GM12865 (cell line): ENCODE results near the gene CUL7.

Source experiments
- DNase-seq: peaks from one replicate; pipeline ENCODE4 v3.0.0; 2010; ENCODE audit warnings: low read depth
- H3K4me3 ChIP-seq: 2 replicates; pipeline ENCODE4 v1.5.1; 2011; ENCODE audit warnings: mild to moderate bottlenecking, low read depth, low read length, control low read depth
- CTCF ChIP-seq: IDR thresholded peaks from 2 replicates; pipeline ENCODE4 v1.5.1; 2011; ENCODE audit warnings: low read length, control low read depth, low read depth, inconsistent platforms; ENCODE audit not compliant: insufficient read depth; ENCODE audit errors: missing control alignments

The CUL7 gene

GRCh38 chr6:43077981-43078511 is 24.4 kb upstream of the CUL7 start:
- DNase-seq, result no peak
- TF ChIP-seq CTCF, result no peak
- H3K4me3 ChIP-seq, result no peak overlapping the region

GRCh38 chr6:43077333-43077809 is 23.7 kb upstream of the CUL7 start:
- TF ChIP-seq CTCF, result no peak
- H3K4me3 ChIP-seq, result no peak overlapping the region
- no peak for DNase-seq

- no peak for TF ChIP-seq CTCF
- peak overlapping the region; percentile 46 for H3K4me3 ChIP-seq
- no peak for DNase-seq
Observed at GRCh38 chr6:43076464-43077332, 23.0 kb upstream of the CUL7 start.

- peak within 1 kb of the TSS; percentile 46 for H3K4me3 ChIP-seq
- no peak for TF ChIP-seq CTCF
- DNase-seq, result no peak
Observed at GRCh38 chr6:43075670-43076463, 22.2 kb upstream of the CUL7 start, which contains the start of gene PTK7. PTK7 (plus strand) TSS chr6:43076314; CDS start chr6:43076489, 175 bp downstream.

- DNase-seq, result no peak
- no peak for TF ChIP-seq CTCF
- no peak overlapping the region for H3K4me3 ChIP-seq
Observed at GRCh38 chr6:43074847-43075669, 21.4 kb upstream of the CUL7 start.

GRCh38 chr6:43070028-43070632 is 16.5 kb upstream of the CUL7 start:
- peak; percentile 69 for DNase-seq
- no peak overlapping the region for H3K4me3 ChIP-seq
- peak; percentile 62 for TF ChIP-seq CTCF
